Adrenal gland (tissue), 5 donors: Measurements from ENCODE around the gene ATP6V0B.

Experiments
- CTCF ChIP-seq, 6 experiments: fragments of 450-650 bp in 4 of 6; fragments of 200-600 bp in 2 of 6; sonication (generic) in 1 of 6; IDR thresholded peaks; 1 replicate in 5 of 6; 2 replicates in 1 of 6; pipeline versions ENCODE4 v1.5.1 to v1.8.0; 2016 to 2021; ENCODE audit warnings: antibody characterized with exemption in 6 of 6, mild to moderate bottlenecking in 2 of 6, moderate library complexity in 1 of 6
- POLR2A ChIP-seq, 2 donors: fragments of 450-650 bp; IDR thresholded peaks; one replicate each; pipeline ENCODE4 v1.6.1; 2017; ENCODE audit warnings: antibody characterized with exemption in 2 of 2, mild to moderate bottlenecking in 2 of 2, moderate library complexity in 1 of 2
- donor health status: DM: no; HTN: no; CAD: no.

- no peak for TF ChIP-seq CTCF (IDR thresholded peaks at IDR 0.05)
- no peak for TF ChIP-seq POLR2A (IDR thresholded peaks at IDR 0.05)
Observed at GRCh38 chr1:43970911-43971310, 3.8 kb upstream of the ATP6V0B start.
